GM12864 (cell line): ENCODE results near the gene RRN3.

Source experiments
- DNase-seq: peaks from one replicate; pipeline ENCODE4 v3.0.0-alpha.2; 2011; ENCODE audit warnings: low read depth
- H3K4me3 ChIP-seq: 2 replicates; pipeline ENCODE4 v1.5.1; 2011; ENCODE audit warnings: mild to moderate bottlenecking, low read depth, low read length, control low read depth
- TF ChIP-seq, protein P1 (sequence below): IDR thresholded peaks from 2 replicates; pipeline ENCODE4 v1.5.1; 2011; ENCODE audit warnings: low read depth, mild to moderate bottlenecking, moderate library complexity, low read length, control low read depth, inconsistent platforms; ENCODE audit errors: missing control alignments

RRN3 gene

DNA sequence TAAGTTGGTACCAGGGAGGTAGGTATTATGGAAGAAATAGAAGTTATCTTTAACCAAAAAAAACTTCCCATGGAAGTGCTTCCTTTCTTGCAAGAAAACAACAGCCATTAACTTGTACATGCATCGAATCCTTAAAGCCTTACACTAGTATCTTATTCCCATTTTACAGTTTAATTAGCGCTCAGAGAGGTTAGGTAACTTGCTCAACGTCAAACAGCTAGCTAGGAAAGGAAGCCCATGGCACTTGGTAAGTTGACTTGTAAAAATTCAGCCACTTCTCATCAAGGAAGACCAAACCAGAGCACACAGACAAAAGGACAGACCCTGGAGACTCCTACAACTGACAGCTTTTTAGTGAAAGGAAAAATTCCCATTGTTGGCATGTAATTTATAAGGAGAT, 34.7 kb downstream of the RRN3 start:
- TF ChIP-seq, protein P1, sequence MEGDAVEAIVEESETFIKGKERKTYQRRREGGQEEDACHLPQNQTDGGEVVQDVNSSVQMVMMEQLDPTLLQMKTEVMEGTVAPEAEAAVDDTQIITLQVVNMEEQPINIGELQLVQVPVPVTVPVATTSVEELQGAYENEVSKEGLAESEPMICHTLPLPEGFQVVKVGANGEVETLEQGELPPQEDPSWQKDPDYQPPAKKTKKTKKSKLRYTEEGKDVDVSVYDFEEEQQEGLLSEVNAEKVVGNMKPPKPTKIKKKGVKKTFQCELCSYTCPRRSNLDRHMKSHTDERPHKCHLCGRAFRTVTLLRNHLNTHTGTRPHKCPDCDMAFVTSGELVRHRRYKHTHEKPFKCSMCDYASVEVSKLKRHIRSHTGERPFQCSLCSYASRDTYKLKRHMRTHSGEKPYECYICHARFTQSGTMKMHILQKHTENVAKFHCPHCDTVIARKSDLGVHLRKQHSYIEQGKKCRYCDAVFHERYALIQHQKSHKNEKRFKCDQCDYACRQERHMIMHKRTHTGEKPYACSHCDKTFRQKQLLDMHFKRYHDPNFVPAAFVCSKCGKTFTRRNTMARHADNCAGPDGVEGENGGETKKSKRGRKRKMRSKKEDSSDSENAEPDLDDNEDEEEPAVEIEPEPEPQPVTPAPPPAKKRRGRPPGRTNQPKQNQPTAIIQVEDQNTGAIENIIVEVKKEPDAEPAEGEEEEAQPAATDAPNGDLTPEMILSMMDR, result no peak
- DNase-seq, result no peak
- H3K4me3 ChIP-seq, result no peak overlapping the region

DNA sequence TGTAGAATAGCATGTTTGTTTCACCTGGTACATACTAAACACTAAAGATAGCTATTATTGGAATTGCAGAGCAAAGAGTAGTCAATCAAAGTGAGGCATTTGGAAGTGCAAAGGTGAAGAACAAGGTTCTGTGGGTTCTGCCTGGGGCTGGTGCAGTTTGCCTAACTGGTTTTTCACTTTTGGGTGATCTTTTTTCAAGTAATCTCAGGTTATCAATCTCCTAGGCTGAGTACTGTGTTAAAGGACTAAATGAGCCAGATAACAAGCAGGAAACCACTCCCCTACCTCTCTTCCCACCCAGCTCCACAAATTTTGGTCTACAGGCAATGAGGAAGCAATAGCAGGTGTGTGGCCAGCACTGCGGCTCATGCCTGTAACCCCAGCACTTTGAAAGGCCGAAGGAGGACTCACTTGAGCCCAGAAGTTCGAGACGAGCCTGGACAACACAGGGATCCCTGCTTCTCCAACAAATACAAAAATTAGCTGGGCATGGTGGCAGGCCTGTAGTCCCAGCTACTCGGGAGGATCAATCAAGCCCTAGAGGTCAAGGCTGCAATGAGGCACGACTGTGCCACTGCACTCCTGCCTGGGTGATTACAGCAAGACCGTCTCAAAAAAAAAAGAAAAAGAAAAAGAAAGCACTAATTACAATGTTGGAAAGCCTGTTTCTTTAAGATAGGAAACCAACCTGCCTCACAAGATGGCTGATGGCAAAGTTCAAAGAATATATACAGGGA, 36.2 kb downstream of the RRN3 start:
- no peak overlapping the region for H3K4me3 ChIP-seq
- no peak for DNase-seq
- TF ChIP-seq, protein P1, result no peak

DNA sequence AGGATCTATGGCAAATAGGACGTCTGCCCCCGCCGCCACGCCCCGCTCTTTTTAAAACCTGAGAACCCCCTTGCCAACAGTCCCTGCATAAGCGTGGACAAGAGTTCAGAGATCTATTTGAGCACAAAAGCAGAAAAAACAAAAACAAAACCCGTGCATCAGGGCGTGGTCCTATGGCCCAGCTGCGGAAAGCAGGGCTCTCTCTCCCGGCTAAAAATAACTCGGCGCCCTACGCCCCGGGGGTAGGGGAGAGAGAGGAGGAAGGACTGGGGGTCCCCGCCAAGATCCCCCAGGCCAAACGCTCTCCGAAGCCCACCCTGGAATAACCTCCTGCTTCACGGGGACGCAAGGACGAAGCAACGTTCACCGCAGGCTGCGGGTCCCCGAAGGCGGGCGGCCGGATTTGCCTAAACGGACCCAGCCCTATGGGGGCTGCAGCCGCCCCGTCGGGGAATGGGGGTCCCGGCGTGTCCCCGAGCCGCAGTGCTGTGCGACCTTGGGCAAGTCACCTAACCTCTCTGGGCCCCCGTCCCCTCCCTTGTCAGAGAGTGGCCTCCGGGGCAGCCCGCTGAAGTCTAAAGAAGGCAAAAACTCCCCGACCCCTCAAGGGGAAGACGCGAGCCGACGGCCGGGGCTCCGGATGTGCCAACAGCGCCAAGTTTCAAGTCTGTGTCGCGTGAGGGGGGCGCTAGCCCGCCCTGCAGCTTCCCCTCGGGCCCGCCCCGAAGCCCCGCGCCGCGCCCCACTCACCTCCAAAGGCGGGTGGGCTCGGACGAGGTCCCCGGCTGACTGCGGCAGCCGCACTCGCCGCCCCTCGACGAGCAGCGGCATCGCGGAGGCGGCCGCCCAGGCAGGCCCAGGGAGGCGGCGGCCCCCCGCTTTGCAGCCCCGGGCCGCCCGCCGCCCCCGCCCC, 38.7 kb downstream of the RRN3 start:
- TF ChIP-seq, protein P1, result peak; percentile 47
- peak; percentile 33 for DNase-seq
- peak overlapping the region; percentile 99 for H3K4me3 ChIP-seq

DNA sequence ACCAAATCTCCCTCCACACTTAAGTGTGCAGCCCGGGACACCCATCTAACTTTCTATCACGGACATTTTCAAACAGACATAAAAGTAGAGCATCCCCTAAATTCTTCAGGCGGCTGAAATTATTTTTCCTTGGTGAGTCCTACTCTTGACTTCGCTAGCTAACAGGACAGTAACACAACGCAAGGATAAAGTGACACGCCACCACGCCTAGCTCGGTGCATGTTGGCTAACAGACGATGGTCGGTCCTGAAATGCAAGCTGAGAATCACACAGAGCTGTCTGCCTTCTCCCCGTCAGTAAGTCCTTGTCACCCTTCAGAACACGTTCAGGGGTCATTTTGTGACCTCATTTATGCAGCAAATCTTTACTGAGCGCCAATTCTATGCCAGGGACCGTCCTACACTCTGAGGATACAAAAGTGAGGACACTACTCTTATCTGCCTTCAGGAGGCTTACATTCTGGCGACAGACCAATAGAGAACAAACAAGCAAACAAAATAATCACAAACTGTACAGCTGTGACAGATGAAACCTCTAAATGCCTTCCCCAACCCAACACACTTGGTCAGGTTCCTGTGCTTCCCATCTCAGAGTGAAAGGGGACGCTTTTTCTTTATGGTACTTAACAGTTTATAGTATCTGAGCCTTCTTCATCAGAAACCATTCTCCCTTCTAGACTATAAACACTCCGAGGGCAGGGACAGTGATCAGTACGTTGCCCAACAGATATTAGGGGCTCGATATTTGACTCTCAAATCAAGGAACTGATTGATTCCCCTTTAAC, 39.5 kb downstream of the RRN3 start:
- TF ChIP-seq, protein P1, result no peak
- H3K4me3 ChIP-seq, result peak overlapping the region; percentile 99
- no peak for DNase-seq

DNA sequence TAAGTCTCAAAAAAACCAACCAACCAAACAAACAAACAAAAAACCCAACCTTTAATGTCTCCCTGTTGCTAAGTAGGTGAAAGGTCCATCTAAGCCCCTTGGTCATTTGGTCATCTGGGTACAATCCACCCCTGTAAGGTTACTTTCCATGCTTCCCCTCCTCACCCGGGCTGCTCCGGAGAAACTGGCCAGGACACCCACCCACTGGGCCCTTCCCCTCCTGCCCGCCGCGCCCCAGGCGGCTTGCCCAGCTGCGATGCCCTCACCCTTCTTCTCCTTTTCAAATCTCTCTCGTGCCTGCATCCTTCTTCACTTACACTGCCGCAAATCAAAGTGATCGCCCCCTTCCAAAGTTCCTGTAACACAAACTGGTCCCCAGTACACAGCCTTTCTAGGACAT, 40.2 kb downstream of the RRN3 start:
- no peak overlapping the region for H3K4me3 ChIP-seq
- no peak for DNase-seq
- TF ChIP-seq, protein P1, result no peak

DNA sequence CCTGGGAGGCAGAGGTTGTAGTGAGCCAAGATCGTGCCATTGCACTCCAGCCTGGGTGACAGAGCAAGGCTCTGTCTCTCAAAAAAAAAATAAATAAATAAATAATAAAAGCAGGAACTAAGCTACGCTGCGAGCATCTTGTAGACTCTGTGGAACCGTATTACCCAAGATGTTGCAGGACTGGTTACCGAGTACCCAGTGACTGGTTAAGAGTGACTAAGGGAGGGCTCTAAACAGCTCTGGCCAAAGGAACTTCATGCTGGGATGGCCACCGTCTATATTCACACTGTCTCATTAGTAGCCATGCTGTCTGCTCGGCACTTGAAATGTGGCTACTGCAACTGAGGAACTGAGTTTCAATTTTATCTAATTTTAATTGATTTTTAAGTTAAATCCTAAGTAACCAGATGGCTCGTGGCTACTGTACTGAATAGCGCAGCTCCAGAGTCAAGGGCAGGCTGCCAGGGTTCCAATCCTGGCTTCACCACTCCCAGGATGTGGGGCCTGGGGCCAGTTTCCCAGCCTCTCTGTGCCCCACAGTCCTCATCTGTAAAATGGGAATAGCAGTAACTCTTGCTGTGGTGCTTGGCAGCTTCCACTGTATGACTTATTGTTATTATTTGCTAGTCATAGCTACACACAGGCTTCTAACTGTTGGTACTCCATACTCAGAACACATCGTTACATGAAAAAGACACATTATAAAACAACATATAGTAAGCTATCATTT, 41.2 kb downstream of the RRN3 start:
- H3K4me3 ChIP-seq, result no peak overlapping the region
- TF ChIP-seq, protein P1, result no peak
- no peak for DNase-seq
